ENCODE results near the gene EXOSC5. TPM values are rescaled to one million over a fixed set of nuclear protein-coding genes. Genes with fewer than 3 reads are reported as not detected.

The EXOSC5 gene
- total and polyA plus RNA-seq, 2 of the 13 experiments (the other 11 are each of a cell fraction or from before 2014, with no cell fraction given) = 24.1 to 26.5 TPM

- TF ChIP-seq FOXP1 (IDR thresholded peaks at IDR 0.05) = no peak
- TF ChIP-seq FOXP1 (CRISPR knock-in tag; IDR thresholded peaks at IDR 0.05) = no peak
- no peak for TF ChIP-seq SMAD1 (CRISPR knock-in tag; IDR thresholded peaks at IDR 0.05; ENCODE audit: borderline replicate concordance, low read depth)
- 0 out of 2 replicates have a peak, but pooled peaks have one; percentile 41 for TF ChIP-seq ZNF234 (CRISPR knock-in tag; conservative IDR thresholded peaks at IDR 0.05)
- TF ChIP-seq ZNF574 (CRISPR knock-in tag; IDR thresholded peaks at IDR 0.05) = peak; percentile 71; the same call in 1 of the 2 replicates
- TF ChIP-seq ELK4 (CRISPR knock-in tag; IDR thresholded peaks at IDR 0.05; ENCODE audit: borderline replicate concordance) = no peak
- no peak for TF ChIP-seq SALL1 (CRISPR knock-in tag; IDR thresholded peaks at IDR 0.05)
Observed at GRCh38 chr19:41352279-41352608, 44.9 kb downstream of the EXOSC5 start (continued).
